GM23338 (cell line): Measurements from ENCODE around the gene PTPRC. TPM values are rescaled to one million over a fixed set of nuclear protein-coding genes. Genes with fewer than 3 reads are reported as not detected.

Experiments used
- ATAC-seq: fragments of 200-7000 bp; cut with Tn5 transposase; 3 replicates; pipeline ENCODE4 v1.9.1; 2020
- DNase-seq: peaks from one replicate; pipeline ENCODE4 v3.0.0-alpha.2; 2015; ENCODE audit warnings: low spot score
- H2AFZ ChIP-seq: fragments of 200-600 bp; sonication (generic); 2 replicates; pipeline ENCODE4 v1.8.0; 2016; ENCODE audit warnings: antibody characterized with exemption, mild to moderate bottlenecking, moderate library complexity
- H3F3A ChIP-seq: fragments of 200-600 bp; sonication (generic); replicated peaks from 2 replicates; pipeline ENCODE4 v1.8.0; 2017; ENCODE audit warnings: antibody characterized with exemption, mixed run types, low read depth
- H3K27ac ChIP-seq: fragments of 200-600 bp; sonication (generic); 2 replicates; pipeline ENCODE4 v1.6.1; 2016; ENCODE audit warnings: low read depth
- H3K27me3 ChIP-seq: fragments of 200-600 bp; sonication (generic); 2 replicates; pipeline ENCODE4 v1.8.0; 2016; ENCODE audit warnings: mild to moderate bottlenecking, mixed run types, moderate library complexity; ENCODE audit not compliant: insufficient read depth
- H3K36me3 ChIP-seq: fragments of 200-600 bp; sonication (generic); 2 replicates; pipeline ENCODE4 v1.8.0; 2016; ENCODE audit warnings: mild to moderate bottlenecking; ENCODE audit not compliant: insufficient read depth
- H3K4me1 ChIP-seq: fragments of 200-600 bp; sonication (generic); 2 replicates; pipeline ENCODE4 v1.8.0; 2016; ENCODE audit warnings: mild to moderate bottlenecking, moderate library complexity; ENCODE audit not compliant: insufficient read depth
- H3K4me2 ChIP-seq: fragments of 200-600 bp; sonication (generic); 2 replicates; pipeline ENCODE4 v1.7.1; 2017; ENCODE audit warnings: mixed run types
- H3K4me3 ChIP-seq: fragments of 200-600 bp; sonication (generic); 2 replicates; pipeline ENCODE4 v1.6.1; 2016; ENCODE audit warnings: mixed run types
- H3K79me2 ChIP-seq: fragments of 200-600 bp; sonication (generic); replicated peaks from 2 replicates; pipeline ENCODE4 v1.8.0; 2017; ENCODE audit warnings: mild to moderate bottlenecking; ENCODE audit not compliant: insufficient read depth
- H3K9me2 ChIP-seq: fragments of 200-600 bp; sonication (generic); 2 replicates; pipeline ENCODE4 v1.8.0; 2017; ENCODE audit not compliant: insufficient read depth
- H4K20me1 ChIP-seq: fragments of 200-600 bp; sonication (generic); replicated peaks from 2 replicates; pipeline ENCODE4 v1.8.0; 2017; ENCODE audit warnings: mild to moderate bottlenecking; ENCODE audit not compliant: insufficient read depth
- H3K27ac Mint-ChIP-seq: 2 replicates; pipeline ENCODE4 v1.8.0; 2020; ENCODE audit warnings: inconsistent platforms, mild to moderate bottlenecking, moderate library complexity, mixed read lengths
- H3K27me3 Mint-ChIP-seq: 3 replicates; pipeline ENCODE4 v1.8.0; 2022; ENCODE audit warnings: low read depth, mild to moderate bottlenecking, moderate library complexity, mixed read lengths, inconsistent platforms; ENCODE audit not compliant: insufficient read depth, poor library complexity
- H3K36me3 Mint-ChIP-seq: 3 replicates; pipeline ENCODE4 v1.8.0; 2021; ENCODE audit warnings: low read depth, mild to moderate bottlenecking, inconsistent platforms, moderate library complexity, mixed read lengths
- H3K4me1 Mint-ChIP-seq: 3 replicates; pipeline ENCODE4 v1.8.0; 2020; ENCODE audit warnings: mild to moderate bottlenecking, inconsistent platforms, mixed read lengths
- H3K4me3 Mint-ChIP-seq: 3 replicates; pipeline ENCODE4 v1.8.0; 2021; ENCODE audit warnings: moderate library complexity, mild to moderate bottlenecking, inconsistent platforms, mixed read lengths
- H3K9me3 Mint-ChIP-seq: 3 replicates; pipeline ENCODE4 v1.8.0; 2020; ENCODE audit warnings: moderate library complexity, mild to moderate bottlenecking, inconsistent platforms, mixed read lengths
- CREB1 ChIP-seq: fragments of 250-450 bp; sonication (Bioruptor Pico); IDR thresholded peaks from 2 replicates; pipeline ENCODE4 v1.5.0; 2020; ENCODE audit warnings: low read depth, mild to moderate bottlenecking, moderate library complexity
- ETS1 ChIP-seq: IDR thresholded peaks from 2 replicates; pipeline ENCODE4 v1.6.1; 2016; ENCODE audit warnings: antibody characterized with exemption
- EZH2 ChIP-seq: fragments of 200-600 bp; sonication (generic); IDR thresholded peaks from one replicate; pipeline ENCODE4 v1.8.0; 2017; ENCODE audit warnings: antibody characterized with exemption, mild to moderate bottlenecking, low read depth; ENCODE audit not compliant: unreplicated experiment
- EZH2phosphoT487 ChIP-seq: fragments of 200-600 bp; sonication (generic); IDR thresholded peaks from one replicate; pipeline ENCODE4 v1.8.1; 2018; ENCODE audit warnings: antibody characterized with exemption; ENCODE audit not compliant: unreplicated experiment
- JUNB ChIP-seq: IDR thresholded peaks from one replicate; pipeline ENCODE4 v1.6.1; 2016; ENCODE audit warnings: antibody characterized with exemption; ENCODE audit not compliant: unreplicated experiment
- NANOG ChIP-seq: IDR thresholded peaks from 2 replicates; pipeline ENCODE4 v1.6.1; 2016; ENCODE audit warnings: antibody characterized with exemption, borderline replicate concordance
- POLR2AphosphoS5 ChIP-seq: IDR thresholded peaks from 2 replicates; pipeline ENCODE4 v1.6.1; 2016; ENCODE audit warnings: antibody characterized with exemption, low read depth
- ZNF114 ChIP-seq: fragments of 250-450 bp; sonication (Bioruptor Pico); IDR thresholded peaks from 2 replicates; pipeline ENCODE4 v1.5.0; 2020; ENCODE audit warnings: mild to moderate bottlenecking, moderate library complexity
- ZNF331 ChIP-seq: fragments of 250-450 bp; sonication (Bioruptor Pico); IDR thresholded peaks from 2 replicates; pipeline ENCODE4 v1.5.0; 2020; ENCODE audit warnings: low read depth, mild to moderate bottlenecking, moderate library complexity
- polyA plus RNA-seq: library from polyadenylated mRNA; unstranded; fragments of >200 nt; fragmentation: Nextera tagmentation; extraction: Ambion mirVana; gene quantifications from 2 replicates; pipeline ENCODE4 v1.2.1, GENCODE V29; 2016
- total RNA-seq: library from RNA; depleted of rRNA; stranded (reverse); fragments of >200 nt; shearing (Covaris generic); gene quantifications from 2 replicates; pipeline ENCODE4 v1.2.3, GENCODE V29; 2014
- TF ChIP-seq, protein P1 (sequence below), 2 experiments: fragments of 200-600 bp in 1 of 2; sonication (generic) in 1 of 2; conservative IDR thresholded peaks; 2 replicates each; pipeline versions ENCODE4 v1.5.1 to v1.6.1; 2016 to 2017; ENCODE audit warnings: antibody characterized with exemption in 2 of 2, low read depth in 2 of 2, mild to moderate bottlenecking in 2 of 2, moderate library complexity in 1 of 2
- TF ChIP-seq, protein P2 (sequence below): IDR thresholded peaks from one replicate; pipeline ENCODE4 v1.6.1; 2018; ENCODE audit warnings: antibody characterized with exemption; ENCODE audit not compliant: unreplicated experiment
- TF ChIP-seq, protein P3 (sequence below): fragments of 250-450 bp; sonication (Bioruptor Pico); IDR thresholded peaks from 2 replicates; pipeline ENCODE4 v1.5.0; 2020; ENCODE audit warnings: mild to moderate bottlenecking, moderate library complexity

The PTPRC gene
- total and polyA plus RNA-seq, 2 experiments from 2014 or later = 0.10 to 0.52 TPM

GRCh38 chr1:198620951-198621824 is 17.7 kb upstream of the PTPRC start:
- Mint-ChIP-seq H3K4me1 (peaks cover 5% of the 10 kb centered on the region; the same call in 1 of the 3 replicates), H3K27ac (peak overlapping the region; percentile 59; the same call in 1 of the 2 replicates), H3K27me3 (peaks cover under 1% of the 10 kb centered on the region), H3K4me3 (no peak overlapping the region), H3K9me3 (no peaks in the 10 kb centered on the region), H3K36me3 (no peaks in the 10 kb centered on the region)
- no peak overlapping the region for H3K4me2 ChIP-seq
- no peaks in the 10 kb centered on the region for H3K27me3 ChIP-seq
- DNase-seq (no peak), ATAC-seq (no peak)
- H3K36me3 ChIP-seq = no peaks in the 10 kb centered on the region
- peak overlapping the region; percentile 30 for H2AFZ ChIP-seq
- H3K79me2 ChIP-seq = no peaks in the 10 kb centered on the region
- H3K4me1 ChIP-seq = no peaks in the 10 kb centered on the region
- peaks cover 9% of the 10 kb centered on the region; the same call in 1 of the 2 replicates for H3K9me2 ChIP-seq
- H3F3A ChIP-seq = no peaks in the 10 kb centered on the region
- no peaks in the 10 kb centered on the region for H4K20me1 ChIP-seq
- TF ChIP-seq EZH2phosphoT487 (no peak), NANOG (no peak), ZNF331 (CRISPR knock-in tag) (no peak), POLR2AphosphoS5 (no peak), EZH2 (no peak), JUNB (no peak), ZNF114 (no peak), ETS1 (no peak), CREB1 (CRISPR knock-in tag) (no peak)
- TF ChIP-seq, protein P1, sequence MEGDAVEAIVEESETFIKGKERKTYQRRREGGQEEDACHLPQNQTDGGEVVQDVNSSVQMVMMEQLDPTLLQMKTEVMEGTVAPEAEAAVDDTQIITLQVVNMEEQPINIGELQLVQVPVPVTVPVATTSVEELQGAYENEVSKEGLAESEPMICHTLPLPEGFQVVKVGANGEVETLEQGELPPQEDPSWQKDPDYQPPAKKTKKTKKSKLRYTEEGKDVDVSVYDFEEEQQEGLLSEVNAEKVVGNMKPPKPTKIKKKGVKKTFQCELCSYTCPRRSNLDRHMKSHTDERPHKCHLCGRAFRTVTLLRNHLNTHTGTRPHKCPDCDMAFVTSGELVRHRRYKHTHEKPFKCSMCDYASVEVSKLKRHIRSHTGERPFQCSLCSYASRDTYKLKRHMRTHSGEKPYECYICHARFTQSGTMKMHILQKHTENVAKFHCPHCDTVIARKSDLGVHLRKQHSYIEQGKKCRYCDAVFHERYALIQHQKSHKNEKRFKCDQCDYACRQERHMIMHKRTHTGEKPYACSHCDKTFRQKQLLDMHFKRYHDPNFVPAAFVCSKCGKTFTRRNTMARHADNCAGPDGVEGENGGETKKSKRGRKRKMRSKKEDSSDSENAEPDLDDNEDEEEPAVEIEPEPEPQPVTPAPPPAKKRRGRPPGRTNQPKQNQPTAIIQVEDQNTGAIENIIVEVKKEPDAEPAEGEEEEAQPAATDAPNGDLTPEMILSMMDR (conservative IDR thresholded peaks at IDR 0.05; ENCODE audit: low read depth in 2 of 2) = no peak
- TF ChIP-seq, protein P2, sequence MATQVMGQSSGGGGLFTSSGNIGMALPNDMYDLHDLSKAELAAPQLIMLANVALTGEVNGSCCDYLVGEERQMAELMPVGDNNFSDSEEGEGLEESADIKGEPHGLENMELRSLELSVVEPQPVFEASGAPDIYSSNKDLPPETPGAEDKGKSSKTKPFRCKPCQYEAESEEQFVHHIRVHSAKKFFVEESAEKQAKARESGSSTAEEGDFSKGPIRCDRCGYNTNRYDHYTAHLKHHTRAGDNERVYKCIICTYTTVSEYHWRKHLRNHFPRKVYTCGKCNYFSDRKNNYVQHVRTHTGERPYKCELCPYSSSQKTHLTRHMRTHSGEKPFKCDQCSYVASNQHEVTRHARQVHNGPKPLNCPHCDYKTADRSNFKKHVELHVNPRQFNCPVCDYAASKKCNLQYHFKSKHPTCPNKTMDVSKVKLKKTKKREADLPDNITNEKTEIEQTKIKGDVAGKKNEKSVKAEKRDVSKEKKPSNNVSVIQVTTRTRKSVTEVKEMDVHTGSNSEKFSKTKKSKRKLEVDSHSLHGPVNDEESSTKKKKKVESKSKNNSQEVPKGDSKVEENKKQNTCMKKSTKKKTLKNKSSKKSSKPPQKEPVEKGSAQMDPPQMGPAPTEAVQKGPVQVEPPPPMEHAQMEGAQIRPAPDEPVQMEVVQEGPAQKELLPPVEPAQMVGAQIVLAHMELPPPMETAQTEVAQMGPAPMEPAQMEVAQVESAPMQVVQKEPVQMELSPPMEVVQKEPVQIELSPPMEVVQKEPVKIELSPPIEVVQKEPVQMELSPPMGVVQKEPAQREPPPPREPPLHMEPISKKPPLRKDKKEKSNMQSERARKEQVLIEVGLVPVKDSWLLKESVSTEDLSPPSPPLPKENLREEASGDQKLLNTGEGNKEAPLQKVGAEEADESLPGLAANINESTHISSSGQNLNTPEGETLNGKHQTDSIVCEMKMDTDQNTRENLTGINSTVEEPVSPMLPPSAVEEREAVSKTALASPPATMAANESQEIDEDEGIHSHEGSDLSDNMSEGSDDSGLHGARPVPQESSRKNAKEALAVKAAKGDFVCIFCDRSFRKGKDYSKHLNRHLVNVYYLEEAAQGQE = no peak
- TF ChIP-seq, protein P3, sequence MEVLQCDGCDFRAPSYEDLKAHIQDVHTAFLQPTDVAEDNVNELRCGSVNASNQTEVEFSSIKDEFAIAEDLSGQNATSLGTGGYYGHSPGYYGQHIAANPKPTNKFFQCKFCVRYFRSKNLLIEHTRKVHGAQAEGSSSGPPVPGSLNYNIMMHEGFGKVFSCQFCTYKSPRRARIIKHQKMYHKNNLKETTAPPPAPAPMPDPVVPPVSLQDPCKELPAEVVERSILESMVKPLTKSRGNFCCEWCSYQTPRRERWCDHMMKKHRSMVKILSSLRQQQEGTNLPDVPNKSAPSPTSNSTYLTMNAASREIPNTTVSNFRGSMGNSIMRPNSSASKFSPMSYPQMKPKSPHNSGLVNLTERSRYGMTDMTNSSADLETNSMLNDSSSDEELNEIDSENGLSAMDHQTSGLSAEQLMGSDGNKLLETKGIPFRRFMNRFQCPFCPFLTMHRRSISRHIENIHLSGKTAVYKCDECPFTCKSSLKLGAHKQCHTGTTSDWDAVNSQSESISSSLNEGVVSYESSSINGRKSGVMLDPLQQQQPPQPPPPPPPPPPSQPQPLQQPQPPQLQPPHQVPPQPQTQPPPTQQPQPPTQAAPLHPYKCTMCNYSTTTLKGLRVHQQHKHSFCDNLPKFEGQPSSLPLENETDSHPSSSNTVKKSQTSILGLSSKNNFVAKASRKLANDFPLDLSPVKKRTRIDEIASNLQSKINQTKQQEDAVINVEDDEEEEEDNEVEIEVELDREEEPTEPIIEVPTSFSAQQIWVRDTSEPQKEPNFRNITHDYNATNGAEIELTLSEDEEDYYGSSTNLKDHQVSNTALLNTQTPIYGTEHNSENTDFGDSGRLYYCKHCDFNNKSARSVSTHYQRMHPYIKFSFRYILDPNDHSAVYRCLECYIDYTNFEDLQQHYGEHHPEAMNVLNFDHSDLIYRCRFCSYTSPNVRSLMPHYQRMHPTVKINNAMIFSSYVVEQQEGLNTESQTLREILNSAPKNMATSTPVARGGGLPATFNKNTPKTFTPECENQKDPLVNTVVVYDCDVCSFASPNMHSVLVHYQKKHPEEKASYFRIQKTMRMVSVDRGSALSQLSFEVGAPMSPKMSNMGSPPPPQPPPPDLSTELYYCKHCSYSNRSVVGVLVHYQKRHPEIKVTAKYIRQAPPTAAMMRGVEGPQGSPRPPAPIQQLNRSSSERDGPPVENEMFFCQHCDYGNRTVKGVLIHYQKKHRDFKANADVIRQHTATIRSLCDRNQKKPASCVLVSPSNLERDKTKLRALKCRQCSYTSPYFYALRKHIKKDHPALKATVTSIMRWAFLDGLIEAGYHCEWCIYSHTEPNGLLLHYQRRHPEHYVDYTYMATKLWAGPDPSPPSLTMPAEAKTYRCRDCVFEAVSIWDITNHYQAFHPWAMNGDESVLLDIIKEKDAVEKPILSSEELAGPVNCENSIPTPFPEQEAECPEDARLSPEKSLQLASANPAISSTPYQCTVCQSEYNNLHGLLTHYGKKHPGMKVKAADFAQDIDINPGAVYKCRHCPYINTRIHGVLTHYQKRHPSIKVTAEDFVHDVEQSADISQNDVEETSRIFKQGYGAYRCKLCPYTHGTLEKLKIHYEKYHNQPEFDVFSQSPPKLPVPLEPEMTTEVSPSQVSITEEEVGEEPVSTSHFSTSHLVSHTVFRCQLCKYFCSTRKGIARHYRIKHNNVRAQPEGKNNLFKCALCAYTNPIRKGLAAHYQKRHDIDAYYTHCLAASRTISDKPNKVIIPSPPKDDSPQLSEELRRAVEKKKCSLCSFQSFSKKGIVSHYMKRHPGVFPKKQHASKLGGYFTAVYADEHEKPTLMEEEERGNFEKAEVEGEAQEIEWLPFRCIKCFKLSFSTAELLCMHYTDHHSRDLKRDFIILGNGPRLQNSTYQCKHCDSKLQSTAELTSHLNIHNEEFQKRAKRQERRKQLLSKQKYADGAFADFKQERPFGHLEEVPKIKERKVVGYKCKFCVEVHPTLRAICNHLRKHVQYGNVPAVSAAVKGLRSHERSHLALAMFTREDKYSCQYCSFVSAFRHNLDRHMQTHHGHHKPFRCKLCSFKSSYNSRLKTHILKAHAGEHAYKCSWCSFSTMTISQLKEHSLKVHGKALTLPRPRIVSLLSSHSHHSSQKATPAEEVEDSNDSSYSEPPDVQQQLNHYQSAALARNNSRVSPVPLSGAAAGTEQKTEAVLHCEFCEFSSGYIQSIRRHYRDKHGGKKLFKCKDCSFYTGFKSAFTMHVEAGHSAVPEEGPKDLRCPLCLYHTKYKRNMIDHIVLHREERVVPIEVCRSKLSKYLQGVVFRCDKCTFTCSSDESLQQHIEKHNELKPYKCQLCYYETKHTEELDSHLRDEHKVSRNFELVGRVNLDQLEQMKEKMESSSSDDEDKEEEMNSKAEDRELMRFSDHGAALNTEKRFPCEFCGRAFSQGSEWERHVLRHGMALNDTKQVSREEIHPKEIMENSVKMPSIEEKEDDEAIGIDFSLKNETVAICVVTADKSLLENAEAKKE (CRISPR knock-in tag) = no peak
- no peak overlapping the region for H3K27ac ChIP-seq
- H3K4me3 ChIP-seq = no peak overlapping the region
